NCI-H524 treated with DMSO at 0.1 percent for 48 hours (cell line): ENCODE results near the gene ACACA.
"Not testable (repeated sequence)": the region's sequence is repeated elsewhere in the genome, so short reads cannot be mapped to it uniquely, and the experiment has no call there.

Experiments
- DNase-seq: peaks from one replicate; lab custom pipeline; 2025; lab: John Stamatoyannopoulos, UW

ACACA gene

GRCh38 chr17:37393352-37393751, 13.3 kb downstream of the ACACA start:
- DNase-seq, result no peak

- DNase-seq, result no peak
Measured at GRCh38 chr17:37392024-37392590, 14.5 kb downstream of the ACACA start.

GRCh38 chr17:37391146-37391545, 15.5 kb downstream of the ACACA start:
- no peak for DNase-seq

GRCh38 chr17:37389160-37389559, 17.5 kb downstream of the ACACA start:
- no peak for DNase-seq

GRCh38 chr17:37388266-37388665, 18.4 kb downstream of the ACACA start:
- no peak for DNase-seq

- DNase-seq, result no peak
Measured at GRCh38 chr17:37386462-37386861, 20.2 kb downstream of the ACACA start.

GRCh38 chr17:37385474-37385990, 21.1 kb downstream of the ACACA start:
- no peak for DNase-seq

GRCh38 chr17:37384560-37385149, 22.0 kb downstream of the ACACA start:
- DNase-seq, result no peak

- no peak for DNase-seq
Measured at GRCh38 chr17:37382056-37382455, 24.6 kb downstream of the ACACA start.

- no peak for DNase-seq
Measured at GRCh38 chr17:37375706-37376105, 30.9 kb downstream of the ACACA start, which contains the start of gene C17orf78. Gene C17orf78 (plus strand): TSS chr17:37375985. CDS start chr17:37376093, 108 bp downstream.

- DNase-seq, result peak; percentile 74
Measured at GRCh38 chr17:37373530-37374159, 33.0 kb downstream of the ACACA start.

GRCh38 chr17:37368577-37368976, 38.1 kb downstream of the ACACA start:
- DNase-seq, result no peak

GRCh38 chr17:37365589-37365988, 41.0 kb downstream of the ACACA start:
- no peak for DNase-seq

- peak; percentile 16 for DNase-seq
Measured at GRCh38 chr17:37361543-37361942, 45.1 kb downstream of the ACACA start.

GRCh38 chr17:37360632-37361031, 46.0 kb downstream of the ACACA start:
- DNase-seq, result no peak

- no peak for DNase-seq
Measured at GRCh38 chr17:37359682-37360188, 46.9 kb downstream of the ACACA start.

GRCh38 chr17:37358830-37359681, 47.6 kb downstream of the ACACA start:
- DNase-seq, result peak; percentile 54

GRCh38 chr17:37358098-37358829, 48.4 kb downstream of the ACACA start:
- DNase-seq, result peak; percentile 21

GRCh38 chr17:37356796-37357569, 49.7 kb downstream of the ACACA start:
- not testable (repeated sequence) for DNase-seq

- not testable (repeated sequence) for DNase-seq
Measured at GRCh38 chr17:37346863-37347402, 59.7 kb downstream of the ACACA start.
